WERI-Rb-1 (cell line): ENCODE results near the gene UBC.

Experiments used
- DNase-seq: peaks from one replicate; pipeline ENCODE4 v3.0.0-alpha.2; 2020
- H3K27ac ChIP-seq: fragments of 250-450 bp; sonication (Bioruptor Pico); 2 replicates; pipeline ENCODE4 v1.5.1; 2020; ENCODE audit warnings: mild to moderate bottlenecking, moderate library complexity
- H3K27me3 ChIP-seq: fragments of 250-450 bp; sonication (Bioruptor Pico); 2 replicates; pipeline ENCODE4 v1.5.1; 2021; ENCODE audit warnings: mild to moderate bottlenecking, low read depth, moderate library complexity; ENCODE audit not compliant: insufficient read depth, severe bottlenecking
- H3K36me3 ChIP-seq: fragments of 250-450 bp; sonication (Bioruptor Pico); 2 replicates; pipeline ENCODE4 v1.5.1; 2020; ENCODE audit warnings: mild to moderate bottlenecking, moderate library complexity
- H3K4me3 ChIP-seq: 2 replicates; pipeline ENCODE4 v1.5.1; 2011; ENCODE audit warnings: low read depth, mild to moderate bottlenecking, control low read depth, low read length
- H3K9me3 ChIP-seq: fragments of 250-450 bp; sonication (Bioruptor Pico); 2 replicates; pipeline ENCODE4 v1.5.1; 2021; ENCODE audit warnings: mild to moderate bottlenecking, moderate library complexity; ENCODE audit not compliant: severe bottlenecking
- CTCF ChIP-seq: IDR thresholded peaks from 2 replicates; pipeline ENCODE4 v1.5.1; 2011; ENCODE audit warnings: low read depth, mild to moderate bottlenecking, control low read depth, inconsistent platforms, low read length

UBC gene

GRCh38 chr12:124947561-124948398 is 33.3 kb upstream of the UBC start:
- Histone ChIP-seq H3K36me3 (peaks cover 14% of the 10 kb centered on the region; the same call in 1 of the 2 replicates), H3K9me3 (no peaks in the 10 kb centered on the region), H3K4me3 (no peak overlapping the region), H3K27me3 (no peaks in the 10 kb centered on the region), H3K27ac (no peak overlapping the region)
- no peak for DNase-seq
- no peak for TF ChIP-seq CTCF

- H3K36me3 ChIP-seq, result peaks cover 14% of the 10 kb centered on the region; the same call in 1 of the 2 replicates
- no peaks in the 10 kb centered on the region for H3K9me3 ChIP-seq
- no peaks in the 10 kb centered on the region for H3K27me3 ChIP-seq
- no peak overlapping the region for H3K27ac ChIP-seq
- no peak overlapping the region for H3K4me3 ChIP-seq
- TF ChIP-seq CTCF, result no peak
- DNase-seq, result no peak
Measured at GRCh38 chr12:124947013-124947412, 32.6 kb upstream of the UBC start.

GRCh38 chr12:124946447-124946793 is 32.0 kb upstream of the UBC start:
- Histone ChIP-seq H3K36me3 (peaks cover 13% of the 10 kb centered on the region; the same call in 1 of the 2 replicates), H3K4me3 (no peak overlapping the region), H3K27ac (no peak overlapping the region), H3K9me3 (no peaks in the 10 kb centered on the region), H3K27me3 (no peaks in the 10 kb centered on the region)
- no peak for TF ChIP-seq CTCF
- no peak for DNase-seq

GRCh38 chr12:124941170-124941527 is 26.7 kb upstream of the UBC start:
- no peaks in the 10 kb centered on the region for H3K36me3 ChIP-seq
- no peaks in the 10 kb centered on the region for H3K9me3 ChIP-seq
- peak overlapping the region; percentile 58; the same call in 1 of the 2 replicates for H3K27ac ChIP-seq
- DNase-seq, result no peak
- TF ChIP-seq CTCF, result no peak
- H3K4me3 ChIP-seq, result peak overlapping the region; percentile 60
- H3K27me3 ChIP-seq, result no peaks in the 10 kb centered on the region

- Histone ChIP-seq H3K36me3 (no peaks in the 10 kb centered on the region), H3K27me3 (no peaks in the 10 kb centered on the region), H3K9me3 (no peaks in the 10 kb centered on the region), H3K4me3 (peak overlapping the region; percentile 60), H3K27ac (peak overlapping the region; percentile 99)
- peak; percentile 94 for TF ChIP-seq CTCF
- peak; percentile 95 for DNase-seq
Measured at GRCh38 chr12:124940393-124941169, 26.1 kb upstream of the UBC start.
